Measurements from ENCODE around the gene PAIP1. TPM values are rescaled to one million over a fixed set of nuclear protein-coding genes. Genes with fewer than 3 reads are reported as not detected.
"Not testable (repeated sequence)": the region's sequence is repeated elsewhere in the genome, so short reads cannot be mapped to it uniquely, and the experiment has no call there.

PAIP1 gene
- total RNA-seq, 1 donor from 2014 or later = 38.3 TPM

DNA sequence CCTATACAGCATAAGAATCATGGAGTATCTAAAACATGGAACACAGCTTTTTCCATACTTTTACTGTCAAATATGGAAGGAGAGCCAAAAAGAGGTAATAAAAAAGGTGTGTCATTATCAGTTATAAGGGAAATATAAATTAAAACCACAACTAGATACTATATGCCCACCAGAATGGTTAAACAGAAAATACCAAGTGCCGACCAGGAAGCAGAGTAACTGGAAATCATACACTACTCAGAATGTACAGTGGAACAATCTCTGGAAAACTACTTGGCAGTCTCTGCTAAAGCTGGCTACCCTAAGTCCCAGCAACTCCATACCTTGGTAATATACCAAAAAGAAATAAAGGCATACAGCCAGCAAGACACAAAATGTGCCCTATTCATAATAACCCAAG is 2.4 kb downstream of the PAIP1 start:
- POLR2A ChIA-PET = interaction anchor here (2.0 to 4.4 kb wide), 2 partner anchors 49 to 70 kb away, joined by 10 to 59 read pairs; partner anchors contain the start of genes NNT and TMEM267

DNA sequence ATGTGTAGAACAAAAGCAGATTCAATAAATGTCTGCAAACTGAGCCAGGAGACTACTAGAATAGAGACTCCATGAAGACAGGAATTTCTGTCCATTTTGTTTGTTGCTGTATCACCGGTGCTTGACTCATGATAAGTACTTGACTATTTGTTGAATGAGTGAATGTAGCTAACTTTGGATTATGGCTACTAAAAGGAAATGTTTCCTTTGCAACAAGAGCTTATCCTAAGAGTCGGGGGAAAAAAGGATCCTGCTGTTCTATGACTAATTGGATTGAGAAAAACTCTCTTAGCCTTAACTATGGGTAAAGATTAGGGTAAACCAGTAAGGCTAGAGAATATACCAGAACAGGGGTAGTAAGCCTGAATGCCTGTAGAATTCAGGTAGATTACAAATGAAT is 3.5 kb downstream of the PAIP1 start:
- Mint-ChIP-seq H3K36me3 (ENCODE audit: low read depth) (peaks cover 21% of the 10 kb centered on the region), H3K27ac (no peak overlapping the region), H3K4me1 (peaks cover 31% of the 10 kb centered on the region), H3K4me3 (no peak overlapping the region), H3K27me3 (no peaks in the 10 kb centered on the region), H3K9me3 (no peaks in the 10 kb centered on the region)
- ChIA-PET POLR2A (interaction anchor here (2.0 to 4.4 kb wide), 2 partner anchors 50 to 69 kb away, joined by 10 to 59 read pairs; partner anchors contain the start of genes NNT and TMEM267), CTCF (no interaction called here)
- ATAC-seq (ENCODE audit: low read depth) (no peak), DNase-seq (no peak)
- intact Hi-C loops (cut with micrococcal nuclease) = no loop called here
- TF ChIP-seq, protein P1, sequence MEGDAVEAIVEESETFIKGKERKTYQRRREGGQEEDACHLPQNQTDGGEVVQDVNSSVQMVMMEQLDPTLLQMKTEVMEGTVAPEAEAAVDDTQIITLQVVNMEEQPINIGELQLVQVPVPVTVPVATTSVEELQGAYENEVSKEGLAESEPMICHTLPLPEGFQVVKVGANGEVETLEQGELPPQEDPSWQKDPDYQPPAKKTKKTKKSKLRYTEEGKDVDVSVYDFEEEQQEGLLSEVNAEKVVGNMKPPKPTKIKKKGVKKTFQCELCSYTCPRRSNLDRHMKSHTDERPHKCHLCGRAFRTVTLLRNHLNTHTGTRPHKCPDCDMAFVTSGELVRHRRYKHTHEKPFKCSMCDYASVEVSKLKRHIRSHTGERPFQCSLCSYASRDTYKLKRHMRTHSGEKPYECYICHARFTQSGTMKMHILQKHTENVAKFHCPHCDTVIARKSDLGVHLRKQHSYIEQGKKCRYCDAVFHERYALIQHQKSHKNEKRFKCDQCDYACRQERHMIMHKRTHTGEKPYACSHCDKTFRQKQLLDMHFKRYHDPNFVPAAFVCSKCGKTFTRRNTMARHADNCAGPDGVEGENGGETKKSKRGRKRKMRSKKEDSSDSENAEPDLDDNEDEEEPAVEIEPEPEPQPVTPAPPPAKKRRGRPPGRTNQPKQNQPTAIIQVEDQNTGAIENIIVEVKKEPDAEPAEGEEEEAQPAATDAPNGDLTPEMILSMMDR (IDR thresholded peaks at IDR 0.05) = no peak

More for the DNA sequence above, 2.4 kb downstream of the PAIP1 start:
- peaks cover 13% of the 10 kb centered on the region for H3K36me3 Mint-ChIP-seq (ENCODE audit: low read depth)
- no peak for ATAC-seq (ENCODE audit: low read depth)
- H3K4me1 Mint-ChIP-seq = peaks cover 29% of the 10 kb centered on the region
- intact Hi-C loops (cut with micrococcal nuclease) = no loop called here
- H3K9me3 Mint-ChIP-seq = no peaks in the 10 kb centered on the region
- no peak overlapping the region for H3K4me3 Mint-ChIP-seq
- TF ChIP-seq, protein P1 (IDR thresholded peaks at IDR 0.05) = no peak
- CTCF ChIA-PET = no interaction called here
- H3K27me3 Mint-ChIP-seq = no peaks in the 10 kb centered on the region
- DNase-seq = no peak
- no peak overlapping the region for H3K27ac Mint-ChIP-seq

DNA sequence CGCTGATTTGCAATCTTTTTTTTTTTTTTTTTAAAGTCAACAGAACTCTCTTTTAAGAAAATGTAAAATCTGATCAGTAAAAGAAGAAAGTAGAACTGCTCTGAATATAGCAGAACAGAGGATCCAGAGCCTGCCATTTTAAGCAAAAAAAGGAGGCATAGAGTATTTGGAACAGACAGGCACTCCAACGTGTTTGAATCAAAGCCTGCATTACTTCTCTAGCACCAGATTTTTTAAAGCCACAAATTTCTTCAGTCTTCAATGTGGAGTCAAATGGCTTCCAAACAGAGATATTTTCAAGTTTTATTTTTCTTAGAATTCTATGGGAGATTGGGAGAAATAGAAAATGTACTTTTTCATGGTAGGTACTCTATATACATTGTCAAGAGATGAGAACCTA is 5.1 kb downstream of the PAIP1 start:
- no peak overlapping the region for H3K27ac Mint-ChIP-seq
- intact Hi-C loops (cut with micrococcal nuclease) = no loop called here
- DNase-seq (no peak), ATAC-seq (ENCODE audit: low read depth) (no peak)
- no peaks in the 10 kb centered on the region for H3K9me3 Mint-ChIP-seq
- TF ChIP-seq, protein P1 (IDR thresholded peaks at IDR 0.05) = no peak
- ChIA-PET CTCF (interaction anchor here (0.6 to 2.0 kb wide), 2 partner anchors 68 to 79 kb away, joined by 3 to 4 read pairs; partner anchors contain the start of gene TMEM267), POLR2A (interaction anchor here (0.7 to 1.0 kb wide), 2 partner anchors 9 to 155 kb away, joined by 4 to 5 read pairs; no protein-coding TSS in a partner anchor)
- H3K27me3 Mint-ChIP-seq = no peaks in the 10 kb centered on the region
- H3K4me1 Mint-ChIP-seq = peaks cover 23% of the 10 kb centered on the region
- H3K4me3 Mint-ChIP-seq = no peak overlapping the region
- peaks cover 36% of the 10 kb centered on the region for H3K36me3 Mint-ChIP-seq (ENCODE audit: low read depth)

DNA sequence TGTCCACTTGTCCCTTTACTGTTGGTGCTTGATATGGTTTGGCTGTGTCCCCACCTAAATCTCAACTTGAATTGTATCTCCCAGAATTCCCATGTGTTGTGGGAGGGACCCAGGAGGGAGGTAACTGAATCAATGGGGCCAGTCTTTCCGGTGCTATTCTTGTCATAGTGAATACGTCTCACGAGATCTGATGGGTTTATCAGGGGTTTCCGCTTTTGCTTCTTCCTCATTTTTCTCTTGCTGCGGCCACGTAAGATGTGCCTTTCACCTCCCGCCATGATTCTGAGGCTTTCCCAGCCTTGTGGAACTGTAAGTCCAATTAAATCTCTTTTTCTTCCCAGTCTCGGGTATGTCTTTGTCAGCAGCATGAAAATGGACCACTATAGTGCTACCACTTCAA is 7.6 kb downstream of the PAIP1 start:
- CTCF ChIA-PET; H3K27ac Mint-ChIP-seq; H3K27me3 Mint-ChIP-seq; DNase-seq; H3K9me3 Mint-ChIP-seq; intact Hi-C loops (cut with micrococcal nuclease); ATAC-seq (ENCODE audit: low read depth); H3K4me3 Mint-ChIP-seq: not testable (repeated sequence)
- peaks cover 12% of the 10 kb centered on the region for H3K4me1 Mint-ChIP-seq
- H3K36me3 Mint-ChIP-seq (ENCODE audit: low read depth) = peaks cover 52% of the 10 kb centered on the region
- POLR2A ChIA-PET = interaction anchor here (0.6 kb wide), 1 partner anchor 65 kb away, joined by 3 read pairs; the partner anchor contains the start of gene TMEM267

DNA sequence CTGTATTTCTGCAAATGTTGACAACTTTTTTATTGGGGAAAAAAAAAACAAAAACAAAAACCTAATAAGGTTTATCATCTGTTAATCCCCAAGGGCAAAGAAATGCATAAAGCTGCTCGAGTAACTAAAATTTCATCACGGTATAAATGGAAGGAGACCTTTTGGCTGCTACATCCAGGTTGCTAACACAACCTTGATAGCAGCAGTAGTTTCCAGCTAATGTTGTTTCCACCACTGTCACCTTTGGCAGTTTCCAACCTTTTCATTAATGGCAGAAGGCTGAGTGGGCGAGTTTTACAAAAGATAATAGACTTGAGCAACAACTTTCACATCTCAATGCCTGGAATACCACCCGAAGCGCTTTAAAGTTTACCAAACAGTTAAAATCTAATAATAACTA is 8.5 kb downstream of the PAIP1 start:
- intact Hi-C loops (cut with micrococcal nuclease) = no loop called here
- H3K27ac Mint-ChIP-seq = no peak overlapping the region
- peaks cover 60% of the 10 kb centered on the region for H3K36me3 Mint-ChIP-seq (ENCODE audit: low read depth)
- ChIA-PET POLR2A (no interaction called here), CTCF (interaction anchor here (0.6 kb wide), 1 partner anchor 78 kb away, joined by 3 read pairs; no protein-coding TSS in a partner anchor)
- ATAC-seq (ENCODE audit: low read depth) = no peak
- H3K4me3 Mint-ChIP-seq = no peak overlapping the region
- TF ChIP-seq, protein P1 (IDR thresholded peaks at IDR 0.05) = no peak
- no peaks in the 10 kb centered on the region for H3K27me3 Mint-ChIP-seq
- no peak for DNase-seq
- H3K4me1 Mint-ChIP-seq = peaks cover 12% of the 10 kb centered on the region
- no peaks in the 10 kb centered on the region for H3K9me3 Mint-ChIP-seq

All from activated B cell treated with CpG ODN at 0.5 μM for 24 hours (primary cell).